Measurements from ENCODE around the gene TIAL1. TPM values are rescaled to one million over a fixed set of nuclear protein-coding genes. Genes with fewer than 3 reads are reported as not detected.
"Not testable (repeated sequence)": the region's sequence is repeated elsewhere in the genome, so short reads cannot be mapped to it uniquely, and the experiment has no call there.

The TIAL1 gene
- total RNA-seq, 1 donor from 2014 or later, result 43.8 TPM

DNA sequence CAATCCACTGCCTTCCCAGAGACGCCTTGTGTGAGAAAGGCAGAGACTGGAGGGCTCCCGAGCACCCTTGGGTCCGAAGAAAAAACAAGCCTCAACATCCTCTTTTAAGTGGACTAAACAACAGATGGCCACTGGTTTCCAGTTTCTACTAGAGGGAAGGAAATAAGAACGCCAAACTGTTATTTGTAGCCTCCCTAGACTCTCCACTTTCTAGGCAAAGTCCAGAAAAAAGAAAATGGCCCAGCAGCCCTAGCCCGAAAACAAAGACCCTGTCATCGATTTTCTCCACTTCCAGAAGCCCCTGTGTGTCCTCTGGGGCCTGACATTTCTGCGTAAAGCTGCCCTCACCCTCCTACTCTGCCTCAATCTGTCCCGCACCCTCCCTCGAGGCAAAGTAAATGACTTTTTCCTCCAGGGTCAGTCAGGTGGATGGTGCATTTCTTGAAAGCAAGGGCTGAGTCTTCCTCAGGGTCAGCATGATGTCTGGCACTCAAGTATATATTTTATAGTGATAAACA lies 60.2 kb downstream of the TIAL1 start:
- H3K4me3 ChIP-seq (ENCODE audit: low read depth, low read length), result no peak overlapping the region
- TF ChIP-seq, protein P1, sequence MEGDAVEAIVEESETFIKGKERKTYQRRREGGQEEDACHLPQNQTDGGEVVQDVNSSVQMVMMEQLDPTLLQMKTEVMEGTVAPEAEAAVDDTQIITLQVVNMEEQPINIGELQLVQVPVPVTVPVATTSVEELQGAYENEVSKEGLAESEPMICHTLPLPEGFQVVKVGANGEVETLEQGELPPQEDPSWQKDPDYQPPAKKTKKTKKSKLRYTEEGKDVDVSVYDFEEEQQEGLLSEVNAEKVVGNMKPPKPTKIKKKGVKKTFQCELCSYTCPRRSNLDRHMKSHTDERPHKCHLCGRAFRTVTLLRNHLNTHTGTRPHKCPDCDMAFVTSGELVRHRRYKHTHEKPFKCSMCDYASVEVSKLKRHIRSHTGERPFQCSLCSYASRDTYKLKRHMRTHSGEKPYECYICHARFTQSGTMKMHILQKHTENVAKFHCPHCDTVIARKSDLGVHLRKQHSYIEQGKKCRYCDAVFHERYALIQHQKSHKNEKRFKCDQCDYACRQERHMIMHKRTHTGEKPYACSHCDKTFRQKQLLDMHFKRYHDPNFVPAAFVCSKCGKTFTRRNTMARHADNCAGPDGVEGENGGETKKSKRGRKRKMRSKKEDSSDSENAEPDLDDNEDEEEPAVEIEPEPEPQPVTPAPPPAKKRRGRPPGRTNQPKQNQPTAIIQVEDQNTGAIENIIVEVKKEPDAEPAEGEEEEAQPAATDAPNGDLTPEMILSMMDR (conservative IDR thresholded peaks at IDR 0.05; ENCODE audit: low read depth, low read length), result no peak
- no peak for DNase-seq (ENCODE audit: low read depth)

DNA sequence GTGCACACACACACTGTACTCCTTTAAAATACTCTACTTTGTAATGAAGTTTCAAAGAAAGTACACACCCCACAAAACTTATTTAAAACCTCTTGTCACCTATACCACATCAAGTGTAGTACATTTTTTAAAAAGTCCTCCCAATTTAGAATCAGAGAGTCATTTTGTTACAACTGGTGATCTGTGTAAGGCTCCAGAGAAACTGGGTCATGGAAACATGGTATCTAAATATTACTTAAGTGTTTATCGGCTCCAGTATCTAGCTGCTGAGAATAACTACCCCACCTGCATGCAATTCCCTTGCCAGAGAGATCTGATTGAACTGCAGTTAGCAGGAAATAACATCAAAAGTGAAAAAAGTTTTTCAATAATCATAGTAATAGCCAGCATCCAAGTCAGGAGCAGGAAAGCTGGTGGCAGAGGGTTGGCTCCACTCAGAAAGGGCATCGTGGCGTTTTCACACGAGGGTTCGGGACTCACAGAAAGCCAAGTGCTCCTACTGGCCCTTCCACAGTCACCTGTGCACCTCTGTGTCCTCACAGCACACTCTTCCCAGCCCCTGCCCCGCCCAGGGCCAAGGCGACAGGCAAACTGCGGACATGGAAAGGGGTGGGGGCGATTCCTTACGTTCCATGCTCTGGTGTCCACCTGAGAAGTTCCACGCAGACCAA lies 60.8 kb downstream of the TIAL1 start:
- TF ChIP-seq, protein P1 (conservative IDR thresholded peaks at IDR 0.05; ENCODE audit: low read depth, low read length), result no peak
- no peak for DNase-seq (ENCODE audit: low read depth)
- H3K4me3 ChIP-seq (ENCODE audit: low read depth, low read length), result no peak overlapping the region

DNA sequence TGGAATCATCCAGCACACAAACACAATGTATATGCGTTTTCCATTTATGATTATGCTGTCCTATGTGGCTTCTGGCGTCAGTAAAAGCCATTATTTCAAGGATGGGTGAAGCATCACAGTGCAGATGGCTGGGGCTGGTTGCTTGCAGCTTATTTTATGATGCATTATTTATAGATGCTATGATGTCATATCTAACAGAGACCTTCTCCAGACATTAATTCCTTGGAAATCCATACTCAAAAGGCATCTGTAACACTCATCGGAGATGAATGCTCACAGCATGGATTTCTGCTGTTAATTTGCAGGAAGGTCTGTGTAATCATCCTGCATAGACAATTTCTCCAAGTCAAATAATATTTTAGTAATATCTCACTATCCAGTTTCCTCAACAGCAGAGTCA lies 61.5 kb downstream of the TIAL1 start:
- no peak for DNase-seq (ENCODE audit: low read depth)
- TF ChIP-seq, protein P1 (conservative IDR thresholded peaks at IDR 0.05; ENCODE audit: low read depth, low read length), result no peak
- no peak overlapping the region for H3K4me3 ChIP-seq (ENCODE audit: low read depth, low read length)

DNA sequence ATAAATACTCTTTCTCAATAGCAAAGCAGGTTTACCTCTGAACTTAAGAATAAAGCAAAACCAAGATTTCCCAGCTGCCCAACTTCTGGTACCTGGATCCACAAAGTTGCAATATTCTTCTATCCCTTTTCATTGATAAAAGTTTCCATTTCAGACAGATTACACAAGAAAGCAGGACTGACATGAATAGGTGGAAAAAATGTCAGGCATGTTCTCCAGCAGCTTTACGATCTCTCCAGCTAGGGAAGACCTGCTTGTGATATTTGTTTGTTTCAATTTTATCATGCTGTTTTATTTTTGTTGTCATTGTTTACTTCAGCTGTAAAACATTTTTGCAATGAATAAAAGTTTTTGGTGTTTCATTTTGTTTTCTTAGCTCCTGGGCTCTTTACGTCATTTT lies 63.3 kb downstream of the TIAL1 start:
- no peak for DNase-seq (ENCODE audit: low read depth)
- no peak overlapping the region for H3K4me3 ChIP-seq (ENCODE audit: low read depth, low read length)
- TF ChIP-seq, protein P1 (conservative IDR thresholded peaks at IDR 0.05; ENCODE audit: low read depth, low read length), result no peak

DNA sequence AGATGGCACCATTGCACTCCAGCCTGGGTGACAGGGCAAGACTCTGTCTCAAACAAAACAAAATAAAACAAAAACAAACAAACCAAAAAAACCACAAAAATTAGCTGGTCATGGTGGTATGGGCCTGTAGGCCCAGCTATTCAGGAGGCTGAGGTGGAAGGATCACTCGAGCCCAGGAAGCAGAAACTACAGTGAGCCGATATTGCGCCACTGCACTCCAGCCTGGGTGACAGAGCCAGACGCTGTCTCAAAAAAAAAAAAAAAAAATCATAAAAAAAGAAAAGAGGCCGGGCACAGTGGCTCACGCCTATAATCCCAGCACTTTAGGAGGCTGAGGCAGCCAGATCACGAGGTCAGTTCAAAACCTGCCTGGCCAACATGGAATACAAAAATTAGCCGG lies 64.0 kb downstream of the TIAL1 start:
- not testable (repeated sequence) for H3K4me3 ChIP-seq (ENCODE audit: low read depth, low read length); DNase-seq (ENCODE audit: low read depth)

DNA sequence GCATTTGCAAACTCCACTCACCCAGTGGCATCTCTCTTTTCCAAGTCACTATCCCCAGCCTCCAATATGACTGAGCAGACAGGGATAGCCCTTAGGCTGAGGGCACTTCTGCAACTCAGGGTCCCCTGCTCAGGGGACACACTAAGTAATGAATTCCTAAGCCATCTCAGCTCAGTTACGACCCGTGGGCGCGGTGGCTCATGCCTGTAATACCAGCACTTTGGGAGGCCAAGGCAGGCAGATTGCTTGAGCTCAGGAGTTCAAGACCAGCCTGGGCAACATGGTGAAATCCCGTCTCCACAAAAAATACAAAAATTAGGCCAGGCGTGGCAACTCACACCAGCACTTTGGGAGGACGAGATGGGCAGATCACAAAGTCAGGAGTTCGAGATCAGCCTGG lies 64.5 kb downstream of the TIAL1 start:
- H3K4me3 ChIP-seq (ENCODE audit: low read depth, low read length); DNase-seq (ENCODE audit: low read depth): not testable (repeated sequence)

DNA sequence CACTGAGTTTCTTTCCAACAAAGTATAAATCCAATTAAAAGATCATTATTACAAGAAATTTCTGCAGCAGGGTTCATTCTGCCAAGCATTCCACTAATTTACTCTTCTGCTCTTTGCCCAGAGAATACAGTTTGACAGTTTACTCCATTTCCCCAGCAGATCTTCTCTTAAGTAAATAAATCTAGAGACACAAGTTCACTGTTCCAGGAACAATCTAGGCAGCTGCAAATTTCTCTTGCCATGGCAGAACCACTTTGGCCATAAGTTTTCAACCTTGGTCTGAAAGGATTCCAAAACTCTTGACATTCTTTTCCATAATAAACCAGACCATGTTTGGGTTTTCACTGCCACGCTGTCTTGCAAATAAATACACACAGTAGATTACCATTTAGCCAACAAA lies 65.7 kb downstream of the TIAL1 start:
- no peak for DNase-seq (ENCODE audit: low read depth)
- TF ChIP-seq, protein P1 (conservative IDR thresholded peaks at IDR 0.05; ENCODE audit: low read depth, low read length), result no peak
- H3K4me3 ChIP-seq (ENCODE audit: low read depth, low read length), result no peak overlapping the region

DNA sequence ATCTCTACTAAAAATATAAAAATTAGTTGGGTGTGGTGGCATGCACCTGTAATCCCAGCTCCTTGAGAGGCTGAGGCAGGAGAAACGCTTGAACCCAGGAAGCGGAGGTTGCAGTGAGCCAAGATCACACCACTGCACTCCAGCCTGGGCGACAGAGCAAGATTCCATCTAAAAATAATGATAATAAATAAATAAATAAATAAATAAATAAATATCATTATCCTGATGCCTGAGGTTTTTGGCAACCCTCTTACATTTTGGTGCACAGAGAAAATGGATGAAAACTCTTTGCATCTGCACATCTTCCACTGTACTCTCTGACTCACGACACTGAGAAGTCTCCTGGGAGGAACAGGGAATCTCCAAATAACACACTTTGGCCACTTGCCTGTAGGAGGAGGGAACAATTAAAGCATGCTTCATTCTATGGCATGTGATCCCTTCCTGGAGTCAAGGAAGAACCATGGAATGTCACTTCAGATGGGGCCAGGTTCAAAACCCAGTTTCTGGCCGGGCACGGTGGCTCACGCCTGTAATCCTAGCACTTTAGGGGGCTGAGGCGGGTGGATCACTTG lies 68.0 kb downstream of the TIAL1 start:
- DNase-seq (ENCODE audit: low read depth); H3K4me3 ChIP-seq (ENCODE audit: low read depth, low read length): not testable (repeated sequence)
